Endothelial cell of umbilical vein (primary cell): ENCODE measurements around the gene NDUFAF7. TPM values are rescaled to one million over a fixed set of nuclear protein-coding genes. Genes with fewer than 3 reads are reported as not detected.
"Not testable (repeated sequence)": the region's sequence is repeated elsewhere in the genome, so short reads cannot be mapped to it uniquely, and the experiment has no call there.

Source experiments
- BruUV-seq: library from RNA; stranded (reverse); fragments of 400-500 nt; replicated peaks from 2 replicates; lab custom pipeline; 2021; lab: Mats Ljungman, UMichigan
- CTCF ChIA-PET: fragments of 300-600, 350-600 bp; sonication (Branson Sonifier 250); formaldehyde crosslinking; loops from one replicate; lab custom pipeline; 2021; ENCODE audit warnings: antibody characterized with exemption, inconsistent platforms; lab: Charles Lee
- POLR2A ChIA-PET: fragments of 300-600, 350-600 bp; sonication (Branson Sonifier 250); formaldehyde crosslinking; loops from one replicate; lab custom pipeline; 2021; ENCODE audit warnings: antibody characterized with exemption, inconsistent platforms; lab: Charles Lee
- DNase-seq: peaks from one replicate; pipeline ENCODE4 v3.0.0-alpha.2; 2011; ENCODE audit warnings: low read depth, low spot score
- FAIRE-seq: peaks from 2 replicates; lab custom pipeline; 2011; peaks lifted over from hg19 to GRCh38; lab: Jason Lieb, UNC
- H2AFZ ChIP-seq: 2 replicates; pipeline ENCODE4 v1.6.0; 2012; ENCODE audit warnings: low read depth, low read length, control low read depth, inconsistent platforms
- H3K27ac ChIP-seq: 2 replicates; pipeline ENCODE4 v1.5.1; 2011; ENCODE audit warnings: low read depth, mild to moderate bottlenecking, control low read depth, low read length, moderate library complexity; ENCODE audit not compliant: insufficient read depth
- H3K27me3 ChIP-seq, 2 experiments: 2 replicates each; pipeline versions ENCODE4 v1.6.0 to v1.6.1; 2011; ENCODE audit warnings: low read length in 2 of 2, mixed read lengths in 1 of 2; ENCODE audit not compliant: control insufficient read depth in 2 of 2, insufficient read depth in 2 of 2
- H3K36me3 ChIP-seq, 2 experiments: 2 replicates in 1 of 2; 3 replicates in 1 of 2; pipeline ENCODE4 v1.5.1; 2011; ENCODE audit warnings: low read length in 2 of 2, mild to moderate bottlenecking in 1 of 2, moderate library complexity in 1 of 2; ENCODE audit not compliant: control insufficient read depth in 2 of 2, insufficient read depth in 2 of 2; ENCODE audit errors: extremely low read depth in 1 of 2
- H3K4me1 ChIP-seq: 3 replicates; pipeline ENCODE4 v1.5.1; 2011; ENCODE audit warnings: mild to moderate bottlenecking, low read length; ENCODE audit not compliant: control insufficient read depth, insufficient read depth; ENCODE audit errors: extremely low read depth
- H3K4me2 ChIP-seq: 2 replicates; pipeline ENCODE4 v1.6.1; 2011; ENCODE audit warnings: low read length, control low read depth, mixed read lengths; ENCODE audit not compliant: insufficient read depth
- H3K4me3 ChIP-seq, 3 experiments: fragments of 200-600 bp in 1 of 3; sonication (generic), shearing (Covaris generic) in 1 of 3; replicated peaks in 1 of 3; 2 replicates each; pipeline ENCODE4 v1.5.1; 2011 to 2016; ENCODE audit warnings: control low read depth in 3 of 3, low read length in 3 of 3, mild to moderate bottlenecking in 2 of 3, inconsistent platforms in 1 of 3, low read depth in 1 of 3, moderate library complexity in 1 of 3; ENCODE audit not compliant: insufficient read depth in 1 of 3
- H3K79me2 ChIP-seq: 2 replicates; pipeline ENCODE4 v1.6.0; 2012; ENCODE audit warnings: low read length, inconsistent platforms; ENCODE audit not compliant: control insufficient read depth, insufficient read depth
- H3K9ac ChIP-seq: replicated peaks from 2 replicates; pipeline ENCODE3; 2011; ENCODE audit warnings: low read length, control low read depth; ENCODE audit not compliant: insufficient read depth; ENCODE audit errors: extremely low read depth
- H3K9me1 ChIP-seq: replicated peaks from 3 replicates; pipeline ENCODE4 v1.6.0; 2011; ENCODE audit warnings: mild to moderate bottlenecking, low read length; ENCODE audit not compliant: control insufficient read depth, insufficient read depth; ENCODE audit errors: extremely low read depth
- H3K9me3 ChIP-seq: replicated peaks from 2 replicates; pipeline ENCODE4 v1.5.1; 2012; ENCODE audit warnings: low read length, inconsistent platforms; ENCODE audit not compliant: control insufficient read depth, insufficient read depth
- H4K20me1 ChIP-seq: replicated peaks from 2 replicates; pipeline ENCODE3; 2011; ENCODE audit warnings: mild to moderate bottlenecking, low read length; ENCODE audit not compliant: control insufficient read depth, insufficient read depth; ENCODE audit errors: extremely low read depth
- CTCF ChIP-seq, 2 donors: IDR thresholded peaks; 1 replicate in 1 of 2; 2 replicates in 1 of 2; pipeline ENCODE4 v1.5.1; 2011; ENCODE audit warnings: low read length in 2 of 2, mild to moderate bottlenecking in 2 of 2, moderate library complexity in 2 of 2, control low read depth in 1 of 2, inconsistent platforms in 1 of 2, low read depth in 1 of 2; ENCODE audit not compliant: insufficient read depth in 1 of 2; ENCODE audit errors: extremely low read depth in 1 of 2
- EZH2 ChIP-seq: IDR thresholded peaks from 2 replicates; pipeline ENCODE4 v1.6.1; 2012; ENCODE audit warnings: borderline replicate concordance, low read depth, mild to moderate bottlenecking, moderate library complexity, low read length, inconsistent platforms; ENCODE audit not compliant: severe bottlenecking
- FOS ChIP-seq: IDR thresholded peaks from 2 replicates; pipeline ENCODE4 v1.6.1; 2011; ENCODE audit warnings: mild to moderate bottlenecking, low read length, moderate library complexity, borderline replicate concordance; ENCODE audit not compliant: insufficient read depth
- GATA2 ChIP-seq: IDR thresholded peaks from 2 replicates; pipeline ENCODE4 v1.7.0; 2011; ENCODE audit warnings: low read depth, mild to moderate bottlenecking, moderate library complexity, mixed read lengths, low read length; ENCODE audit not compliant: insufficient read length, insufficient read depth
- POLR2AphosphoS5 ChIP-seq: IDR thresholded peaks from 2 replicates; pipeline ENCODE4 v1.6.1; 2012; ENCODE audit warnings: low read depth, mild to moderate bottlenecking, control low read depth, low read length, moderate library complexity; ENCODE audit not compliant: insufficient read depth
- dilution Hi-C: fragments of 300-500 bp; cut with MboI; formaldehyde crosslinking; loops from one replicate; pipeline ENCODE4 v1.15.0; 2019; ENCODE audit warnings: low sequenced_read_pairs; ENCODE audit not compliant: extremely low pct_ligation_motif_present
- intact Hi-C: fragments of 100-400 bp; cut with micrococcal nuclease; formaldehyde crosslinking; loops from one replicate; pipeline ENCODE4 v1.10.0; 2022
- polyA plus RNA-seq, 4 experiments: library from polyadenylated mRNA; depleted of rRNA in 3 of 4; stranded (reverse) in 3 of 4; unstranded in 1 of 4; fragments of >200 nt; gene quantifications; 2 replicates each; pipeline versions ENCODE4 v1.2.1 to v1.2.3, GENCODE V29; 2011 to 2012; ENCODE audit warnings: missing spikeins in 1 of 4
- total RNA-seq: library from RNA; stranded (reverse); gene quantifications from 2 replicates; pipeline ENCODE4 v1.2.3, GENCODE V29; 2021

Gene NDUFAF7
- total and polyA plus RNA-seq, 2 donors (not counting 3 experiments of a cell fraction or from before 2014, with no cell fraction given), result 11.6 to 23.4 TPM

- TF ChIP-seq CTCF (IDR thresholded peaks at IDR 0.05; ENCODE audit: extremely low read depth in 1 of 2, insufficient read depth in 1 of 2, low read depth in 1 of 2, low read length in 2 of 2), result no peak
- no peak for TF ChIP-seq FOS
- TF ChIP-seq GATA2, result no peak
- TF ChIP-seq EZH2, result no peak
- TF ChIP-seq POLR2AphosphoS5, result no peak
- H3K4me3 ChIP-seq, result no peak overlapping the region
- no peak overlapping the region for H3K9ac ChIP-seq
- BruUV-seq, result no TSS peak
- H3K4me1 ChIP-seq, result no peaks in the 10 kb centered on the region
- no peaks in the 10 kb centered on the region for H3K9me3 ChIP-seq
- H3K9me1 ChIP-seq, result no peaks in the 10 kb centered on the region
- H2AFZ ChIP-seq, result no peak overlapping the region
- H3K79me2 ChIP-seq, result peaks cover 36% of the 10 kb centered on the region
- intact Hi-C loops, result no loop called here
- H4K20me1 ChIP-seq, result no peaks in the 10 kb centered on the region
- no peak overlapping the region for H3K4me2 ChIP-seq
- FAIRE-seq, result no peak
- peaks cover 9 to 12% of the 10 kb centered on the region in 2 experiments for H3K36me3 ChIP-seq
- DNase-seq, result no peak
- no peak overlapping the region for H3K27ac ChIP-seq
- H3K27me3 ChIP-seq, result no peaks in the 10 kb centered on the region
- CTCF ChIA-PET, result interaction anchor here (1.5 kb wide), 1 partner anchor 653 kb away, joined by 4 read pairs; no protein-coding TSS in a partner anchor
- POLR2A ChIA-PET, result no interaction called here
- dilution Hi-C loops, result no loop called here
Measured at GRCh38 chr2:37224063-37224462, 7.4 kb upstream of the NDUFAF7 start.

- H3K27ac ChIP-seq, dilution Hi-C loops, H2AFZ ChIP-seq, H3K27me3 ChIP-seq, H3K9me3 ChIP-seq, H3K9me1 ChIP-seq, intact Hi-C loops, POLR2A ChIA-PET, BruUV-seq, DNase-seq, H3K9ac ChIP-seq, H3K4me1 ChIP-seq, H3K4me3 ChIP-seq, CTCF ChIA-PET, H3K4me2 ChIP-seq, H4K20me1 ChIP-seq, FAIRE-seq: not testable (repeated sequence)
- peaks cover 9 to 10% of the 10 kb centered on the region in 2 experiments for H3K36me3 ChIP-seq
- peaks cover 47% of the 10 kb centered on the region for H3K79me2 ChIP-seq
Measured at GRCh38 chr2:37225129-37225528, 6.3 kb upstream of the NDUFAF7 start.
